ENCODE results near the gene LSS. TPM values are rescaled to one million over a fixed set of nuclear protein-coding genes. Genes with fewer than 3 reads are reported as not detected.

Gene LSS
- total and polyA plus RNA-seq, 2 of the 4 experiments (the other 2 are of a cell fraction): 43.4 to 58.1 TPM

- H3K27ac ChIP-seq (ENCODE audit: insufficient read depth, low read length): no peak overlapping the region
- H4K91ac ChIP-seq (ENCODE audit: insufficient read depth, low read depth, low read length): no peak overlapping the region
- dilution Hi-C loops (cut with HindIII; ENCODE audit: low sequenced_read_pairs, unreplicated experiment) (no loop called here), intact Hi-C loops (cut with micrococcal nuclease) (no loop called here), in situ Hi-C loops (cut with MboI; ENCODE audit: low sequenced_read_pairs) (no loop called here)
- H2BK120ac ChIP-seq (ENCODE audit: low read depth, low read length): no peak overlapping the region
- H3K79me1 ChIP-seq (ENCODE audit: low read depth in 1 of 2, low read length in 2 of 2): no peaks in the 10 kb centered on the region; a peak in 1 of 4 replicates
- no peak overlapping the region for H2BK15ac ChIP-seq (ENCODE audit: low read depth, low read length)
- no peak overlapping the region for H2AK9ac ChIP-seq (replicated peaks; ENCODE audit: low read depth, low read length, poor library complexity)
- H3K9ac ChIP-seq (ENCODE audit: low read depth, low read length): no peak overlapping the region
- ChIA-PET POLR2A (ENCODE audit: unreplicated experiment) (no interaction called here), CTCF (no interaction called here)
- no peak overlapping the region for H4K8ac ChIP-seq (ENCODE audit: low read depth in 2 of 2, low read length in 2 of 2)
- H2BK20ac ChIP-seq (ENCODE audit: low read depth, low read length): no peak overlapping the region
- H3K27me3 ChIP-seq (ENCODE audit: control insufficient read depth, insufficient read depth, low read length): no peaks in the 10 kb centered on the region
- TF ChIP-seq USF2 (IDR thresholded peaks at IDR 0.05; ENCODE audit: low read depth, low read length) (no peak), RFX5 (IDR thresholded peaks at IDR 0.05; ENCODE audit: low read depth, low read length) (no peak), ELK1 (IDR thresholded peaks at IDR 0.05; ENCODE audit: borderline replicate concordance, low read depth, low read length) (no peak), BHLHE40 (IDR thresholded peaks at IDR 0.05; ENCODE audit: low read depth, low read length) (no peak)
- no peak overlapping the region for H2AFZ ChIP-seq (replicated peaks; ENCODE audit: low read length, poor library complexity)
- no peak overlapping the region for H4K5ac ChIP-seq (ENCODE audit: low read depth, low read length)
- peaks cover 12% of the 10 kb centered on the region; the same call in 1 of the 2 replicates for H4K20me1 ChIP-seq (ENCODE audit: insufficient read depth, low read length)
- no peak overlapping the region for H3K4ac ChIP-seq (ENCODE audit: low read depth, low read length)
- H2AK5ac ChIP-seq (ENCODE audit: low read depth, low read length): no peak overlapping the region
- no peak overlapping the region for H3K18ac ChIP-seq (ENCODE audit: low read depth, low read length)
- H3K36me3 ChIP-seq (ENCODE audit: control insufficient read depth, insufficient read depth, low read length): peaks cover 58% of the 10 kb centered on the region
- H3K23ac ChIP-seq (ENCODE audit: low read depth, low read length): no peak overlapping the region
- H3K4me1 ChIP-seq (ENCODE audit: control insufficient read depth, insufficient read depth, low read length): no peaks in the 10 kb centered on the region
- no peak overlapping the region for H3K56ac ChIP-seq (ENCODE audit: extremely low read depth, insufficient read depth, low read length)
- 0 out of 2 replicates have a peak, but pooled peaks cover 4% of the 10 kb centered on the region for H3K9me1 ChIP-seq (ENCODE audit: insufficient read depth, low read length)
- no peak overlapping the region for H2BK5ac ChIP-seq (ENCODE audit: low read depth, low read length, poor library complexity, severe bottlenecking)
- DNase-seq: no peak
- WGBS, 2 experiments (ENCODE audit: extremely low coverage in 2 of 2, insufficient read length in 1 of 2): 91% methylated on average over 11 of the region's 23 CpGs; no CpG with 5 or more reads in 1 of the 2 experiments
- H3K4me2 ChIP-seq (ENCODE audit: low read depth, low read length): no peak overlapping the region
- H3K14ac ChIP-seq (replicated peaks; ENCODE audit: low read depth, low read length): no peak overlapping the region
- H3K4me3 ChIP-seq (ENCODE audit: insufficient read depth, low read depth, low read length): no peak overlapping the region
- no peaks in the 10 kb centered on the region for H3K9me3 ChIP-seq (ENCODE audit: control insufficient read depth, insufficient read depth, low read length)
- ATAC-seq (ENCODE audit: low read depth): no peak
- BruUV-seq (replicated peaks): no TSS peak
These were observed 19.5 kb downstream of the LSS start for GRCh38 chr21:46208761-46209721.
